ENCODE data around the gene SGPP2. TPM values are rescaled to one million over a fixed set of nuclear protein-coding genes. Genes with fewer than 3 reads are reported as not detected.

The SGPP2 gene
- total and polyA plus RNA-seq, 2 experiments from 2014 or later, result 0.08 TPM; not detected in 1

DNA sequence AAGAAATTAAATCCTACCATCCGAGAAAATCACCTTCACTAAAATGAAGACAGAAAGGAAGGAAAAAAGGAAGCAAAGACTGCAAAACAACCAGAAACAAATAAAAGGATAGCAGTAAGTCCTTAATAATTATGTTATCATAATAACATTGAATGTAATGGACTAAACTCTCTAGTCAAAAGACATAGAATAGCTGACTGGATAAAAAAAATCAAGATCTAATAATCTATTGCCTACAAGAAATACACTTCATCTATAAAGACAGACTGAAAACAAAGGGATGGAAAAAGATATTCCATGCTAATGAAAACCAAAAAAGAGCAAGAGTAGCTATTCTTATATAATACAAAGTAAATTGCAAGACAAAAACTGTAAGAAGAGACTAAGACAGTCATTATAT lies 48.5 kb upstream of the SGPP2 start (continued):
- TF ChIP-seq ZNF462 (CRISPR knock-in tag; IDR thresholded peaks at IDR 0.05) (no peak), ZNF114 (CRISPR knock-in tag; IDR thresholded peaks at IDR 0.05) (no peak)
- TF ChIP-seq, protein P1, sequence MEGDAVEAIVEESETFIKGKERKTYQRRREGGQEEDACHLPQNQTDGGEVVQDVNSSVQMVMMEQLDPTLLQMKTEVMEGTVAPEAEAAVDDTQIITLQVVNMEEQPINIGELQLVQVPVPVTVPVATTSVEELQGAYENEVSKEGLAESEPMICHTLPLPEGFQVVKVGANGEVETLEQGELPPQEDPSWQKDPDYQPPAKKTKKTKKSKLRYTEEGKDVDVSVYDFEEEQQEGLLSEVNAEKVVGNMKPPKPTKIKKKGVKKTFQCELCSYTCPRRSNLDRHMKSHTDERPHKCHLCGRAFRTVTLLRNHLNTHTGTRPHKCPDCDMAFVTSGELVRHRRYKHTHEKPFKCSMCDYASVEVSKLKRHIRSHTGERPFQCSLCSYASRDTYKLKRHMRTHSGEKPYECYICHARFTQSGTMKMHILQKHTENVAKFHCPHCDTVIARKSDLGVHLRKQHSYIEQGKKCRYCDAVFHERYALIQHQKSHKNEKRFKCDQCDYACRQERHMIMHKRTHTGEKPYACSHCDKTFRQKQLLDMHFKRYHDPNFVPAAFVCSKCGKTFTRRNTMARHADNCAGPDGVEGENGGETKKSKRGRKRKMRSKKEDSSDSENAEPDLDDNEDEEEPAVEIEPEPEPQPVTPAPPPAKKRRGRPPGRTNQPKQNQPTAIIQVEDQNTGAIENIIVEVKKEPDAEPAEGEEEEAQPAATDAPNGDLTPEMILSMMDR (conservative IDR thresholded peaks at IDR 0.05; ENCODE audit: low read depth in 2 of 2), result no peak

GRCh38 chr2:222380456-222380855 lies 43.9 kb upstream of the SGPP2 start:
- no peaks in the 10 kb centered on the region; the same call in 2 of the 3 replicates for H3K9me3 Mint-ChIP-seq
- H2AFZ ChIP-seq, result no peak overlapping the region
- H3K4me3 ChIP-seq, result no peak overlapping the region
- H3K4me3 Mint-ChIP-seq, result no peak overlapping the region
- peaks cover 5% of the 10 kb centered on the region; the same call in 2 of the 3 replicates for H3K4me1 Mint-ChIP-seq
- H3K27ac Mint-ChIP-seq, result no peak overlapping the region
- H3K36me3 Mint-ChIP-seq (ENCODE audit: low read depth), result no peaks in the 10 kb centered on the region
- no peak overlapping the region for H3K27ac ChIP-seq (ENCODE audit: low read depth)
- H3K27me3 ChIP-seq (ENCODE audit: insufficient read depth), result no peaks in the 10 kb centered on the region
- H3K4me2 ChIP-seq, result no peak overlapping the region
- H3K36me3 ChIP-seq (ENCODE audit: insufficient read depth), result no peaks in the 10 kb centered on the region; the same call in 1 of the 2 replicates
- H3K79me2 ChIP-seq (replicated peaks; ENCODE audit: insufficient read depth), result no peaks in the 10 kb centered on the region
- no peak for DNase-seq (ENCODE audit: low spot score)
- peaks cover 3% of the 10 kb centered on the region for H3K27me3 Mint-ChIP-seq (ENCODE audit: insufficient read depth, low read depth, poor library complexity)
- no peaks in the 10 kb centered on the region for H4K20me1 ChIP-seq (replicated peaks; ENCODE audit: insufficient read depth)
- H3K9me2 ChIP-seq (ENCODE audit: insufficient read depth), result peaks cover 9% of the 10 kb centered on the region
- no peaks in the 10 kb centered on the region for H3F3A ChIP-seq (replicated peaks; ENCODE audit: low read depth)
- no peak for ATAC-seq
- no peaks in the 10 kb centered on the region for H3K4me1 ChIP-seq (ENCODE audit: insufficient read depth)
- TF ChIP-seq ETS1 (IDR thresholded peaks at IDR 0.05) (no peak), ZNF114 (CRISPR knock-in tag; IDR thresholded peaks at IDR 0.05) (no peak), EZH2phosphoT487 (IDR thresholded peaks at IDR 0.05; ENCODE audit: unreplicated experiment) (no peak), STAT1 (IDR thresholded peaks at IDR 0.05; ENCODE audit: unreplicated experiment) (no peak), POLR2AphosphoS5 (IDR thresholded peaks at IDR 0.05; ENCODE audit: low read depth) (no peak), NANOG (IDR thresholded peaks at IDR 0.05; ENCODE audit: borderline replicate concordance) (no peak), CREB1 (CRISPR knock-in tag; IDR thresholded peaks at IDR 0.05; ENCODE audit: low read depth) (no peak)
